Activated naive CD4-positive, alpha-beta T cell treated with anti-CD3 and anti-CD28 coated beads, Interleukin-2, amount 50 U/mL, for 16 hours (primary cell): ENCODE data around the gene ECHDC1.

Experiments
- DNase-seq: peaks from one replicate; pipeline ENCODE4 v3.0.0-alpha.2; 2020

ECHDC1 gene

GRCh38 chr6:127282184-127282583 is 61.2 kb downstream of the ECHDC1 start:
- DNase-seq, result no peak

- no peak for DNase-seq
These were observed 63.6 kb downstream of the ECHDC1 start for GRCh38 chr6:127279815-127280214.

GRCh38 chr6:127277878-127278843 is 65.2 kb downstream of the ECHDC1 start:
- DNase-seq, result no peak

GRCh38 chr6:127276331-127276730 is 67.1 kb downstream of the ECHDC1 start:
- DNase-seq, result no peak

- DNase-seq, result no peak
These were observed 69.9 kb downstream of the ECHDC1 start for GRCh38 chr6:127273499-127273898.

GRCh38 chr6:127272576-127272975 is 70.8 kb downstream of the ECHDC1 start:
- DNase-seq, result no peak

GRCh38 chr6:127267646-127268625 is 75.5 kb downstream of the ECHDC1 start:
- DNase-seq, result no peak

- peak; percentile 53 for DNase-seq
These were observed 76.3 kb downstream of the ECHDC1 start for GRCh38 chr6:127266892-127267645.

- DNase-seq, result peak; percentile 74
These were observed 77.1 kb downstream of the ECHDC1 start, which contains the start of gene RNF146 for GRCh38 chr6:127266178-127266891. Gene RNF146 (plus strand): TSS chr6:127266864. CDS start chr6:127280339, 13,475 bp downstream.

GRCh38 chr6:127263481-127263880 is 79.9 kb downstream of the ECHDC1 start:
- no peak for DNase-seq

- no peak for DNase-seq
These were observed 80.5 kb downstream of the ECHDC1 start for GRCh38 chr6:127262896-127263295.

GRCh38 chr6:127255286-127255685 is 88.1 kb downstream of the ECHDC1 start:
- no peak for DNase-seq

GRCh38 chr6:127249621-127250020 is 93.8 kb downstream of the ECHDC1 start:
- DNase-seq, result no peak

- DNase-seq, result no peak
These were observed 96.0 kb downstream of the ECHDC1 start for GRCh38 chr6:127247114-127248096.

GRCh38 chr6:127243501-127243900 is 99.9 kb downstream of the ECHDC1 start:
- no peak for DNase-seq
